Psoas muscle (tissue), 8 donors: ENCODE data around the gene LSMEM2. TPM values are rescaled to one million over a fixed set of nuclear protein-coding genes. Genes with fewer than 3 reads are reported as not detected.

Experiments
- ATAC-seq, 4 donors: fragments of 200-7000 bp; cut with Tn5 transposase; one replicate each; pipeline ENCODE4 v1.9.1; 2020; ENCODE audit warnings: moderate library complexity in 3 of 4, mild to moderate bottlenecking in 2 of 4
- DNase-seq, 2 donors: peaks; one replicate each; pipeline ENCODE4 v3.0.0-alpha.2; 2020
- H3K27ac ChIP-seq: fragments of 200-600 bp; one replicate; pipeline ENCODE4 v1.8.0; 2022
- H3K27me3 ChIP-seq, 3 donors: fragments of 200-600 bp in 1 of 3; one replicate each; pipeline versions ENCODE4 v1.6.1 to v1.8.0; 2013 to 2022; ENCODE audit warnings: low read length in 2 of 3, mild to moderate bottlenecking in 2 of 3, moderate library complexity in 1 of 3; ENCODE audit not compliant: insufficient read depth in 3 of 3
- H3K36me3 ChIP-seq, 2 donors: fragments of 200-600 bp in 1 of 2; one replicate each; pipeline versions ENCODE4 v1.6.1 to v1.8.0; 2013 to 2022; ENCODE audit warnings: low read depth in 1 of 2, mild to moderate bottlenecking in 1 of 2, moderate library complexity in 1 of 2; ENCODE audit not compliant: insufficient read depth in 1 of 2
- H3K4me1 ChIP-seq: fragments of 200-600 bp; one replicate; pipeline ENCODE4 v1.8.0; 2022
- H3K4me3 ChIP-seq: fragments of 200-600 bp; one replicate; pipeline ENCODE4 v1.8.0; 2022; ENCODE audit warnings: mild to moderate bottlenecking
- H3K9me3 ChIP-seq: fragments of 200-600 bp; one replicate; pipeline ENCODE4 v1.8.0; 2022
- CTCF ChIP-seq: fragments of 200-600 bp; IDR thresholded peaks from one replicate; pipeline ENCODE4 v1.8.0; 2022; ENCODE audit warnings: antibody characterized with exemption
- WGBS, 3 donors: extraction: QIAGEN DNeasy Blood & Tissue Kit; methylation state at CpG; one replicate each; pipeline versions ENCODE4 v1.1.6 to v1.1.7; 2013; 5-methylcytosine and 5-hydroxymethylcytosine counted together
- intact Hi-C, 2 donors: fragments of 100-400 bp; cut with DNase I; formaldehyde crosslinking; loops; one replicate each; pipeline versions ENCODE4 v1.11.0 to v1.14.2; 2022
- long read RNA-seq, 2 donors: library from polyadenylated mRNA; unstranded; transcript quantifications; one replicate each; pipeline ENCODE4 v2.0.0, GENCODE V29; 2021
- polyA plus RNA-seq, 3 donors: library from polyadenylated mRNA; stranded (reverse); fragments of 200-250 nt; gene quantifications; one replicate each; pipeline ENCODE4 v1.2.3, GENCODE V29; 2013
- total RNA-seq, 4 donors: library from RNA; stranded (reverse); fragmentation: NEBNext Ultra II Directional in 2 of 4; extraction: Animal tissue kit (Norgen Biotek cat#: 25700) in 2 of 4; gene quantifications; one replicate each; pipeline versions ENCODE4 v1.2.1 to v1.2.4, GENCODE V29; 2021 to 2023
- donor health status: healthy with polysubstance abuse.
- donor health status: DM: no; HTN: no; CAD: no; lungs with moderate emphysema.
- donor health status: Bipolar disorder and iron deficiency.
- donor health status: healthy.
- donor health status: DM: yes; HTN: yes; CAD: no.
- donor health status: DM: no; HTN: no; CAD: no.
- donor health status: DM: no; HTN: no; CAD: no.
- donor health status: DM: yes; HTN: yes; CAD: no.

The LSMEM2 gene
- 10 to 100 TPM in 1 of 4 donors, 1 to 10 TPM in 2, under 1 TPM in 1; 0.84 to 13.1 (median 1.1) TPM for total RNA-seq
- 1 to 10 TPM in 1 of 3 donors, under 1 TPM in 2; 0.61 to 1.6 (median 0.66) TPM for polyA plus RNA-seq
- long read RNA-seq, donor 1, result 0 reads
- long read RNA-seq, donor 2, partial matches to known transcripts, result 0 of 1 reads
- long read RNA-seq, donor 2, other reads (novel, unspliced or antisense), result 1 of 1 reads

DNA sequence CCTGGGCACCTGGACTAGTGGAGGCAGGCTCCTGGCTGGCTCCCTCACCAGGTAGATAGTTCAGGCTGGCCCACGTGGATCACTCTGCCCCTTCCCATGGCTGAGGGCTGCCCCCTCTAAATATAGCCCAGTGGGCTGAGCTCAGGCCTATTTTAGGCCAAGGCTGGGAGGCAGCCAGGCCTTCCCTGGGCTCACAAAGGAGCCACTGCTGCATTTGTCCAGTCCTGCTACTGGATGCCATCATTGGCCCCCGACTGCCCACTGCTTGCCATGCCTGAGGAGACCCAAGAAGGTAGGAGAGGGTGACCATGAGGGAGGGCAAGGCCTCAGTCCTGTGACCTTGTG, at the start of gene LSMEM2:
Gene LSMEM2 (plus strand): TSS at position 208 of the 345 bp plus-strand sequence. CDS start 27 bp downstream, at position 235.
- peaks cover 18% of the 10 kb centered on the region for H3K4me1 ChIP-seq
- intact Hi-C loops, result no loop called here
- no peaks in the 10 kb centered on the region for H3K36me3 ChIP-seq
- 17 to 39% (median 21%) methylated on average over 2 of the region's 2 CpGs for WGBS, 3 donors
- TF ChIP-seq CTCF, result no peak
- peak within 1 kb of the TSS; percentile 60 for H3K4me3 ChIP-seq
- peak within 1 kb of the TSS; percentile 79 for H3K27ac ChIP-seq
- DNase-seq (peak; percentile 65 to 87), ATAC-seq (peak; percentile 89 to 94 (median 92))
- H3K27me3 ChIP-seq, result peaks cover 0 to 1% (median 0%) of the 10 kb centered on the region in 3 donors
- H3K9me3 ChIP-seq, result no peaks in the 10 kb centered on the region

GRCh38 chr3:50229490-50229889, 49.4 kb upstream of the LSMEM2 start:
- Histone ChIP-seq H3K9me3 (no peaks in the 10 kb centered on the region), H3K27me3 (no peaks in the 10 kb centered on the region), H3K27ac (no peak overlapping the region), H3K4me3 (no peak overlapping the region), H3K36me3 (no peaks in the 10 kb centered on the region), H3K4me1 (peaks cover 5% of the 10 kb centered on the region)
- DNase-seq (no peak), ATAC-seq (no peak)
- no peak for TF ChIP-seq CTCF
- intact Hi-C loops, result no loop called here
- 85 to 93% (median 91%) methylated on average over 3 of the region's 3 CpGs for WGBS, 3 donors

DNA sequence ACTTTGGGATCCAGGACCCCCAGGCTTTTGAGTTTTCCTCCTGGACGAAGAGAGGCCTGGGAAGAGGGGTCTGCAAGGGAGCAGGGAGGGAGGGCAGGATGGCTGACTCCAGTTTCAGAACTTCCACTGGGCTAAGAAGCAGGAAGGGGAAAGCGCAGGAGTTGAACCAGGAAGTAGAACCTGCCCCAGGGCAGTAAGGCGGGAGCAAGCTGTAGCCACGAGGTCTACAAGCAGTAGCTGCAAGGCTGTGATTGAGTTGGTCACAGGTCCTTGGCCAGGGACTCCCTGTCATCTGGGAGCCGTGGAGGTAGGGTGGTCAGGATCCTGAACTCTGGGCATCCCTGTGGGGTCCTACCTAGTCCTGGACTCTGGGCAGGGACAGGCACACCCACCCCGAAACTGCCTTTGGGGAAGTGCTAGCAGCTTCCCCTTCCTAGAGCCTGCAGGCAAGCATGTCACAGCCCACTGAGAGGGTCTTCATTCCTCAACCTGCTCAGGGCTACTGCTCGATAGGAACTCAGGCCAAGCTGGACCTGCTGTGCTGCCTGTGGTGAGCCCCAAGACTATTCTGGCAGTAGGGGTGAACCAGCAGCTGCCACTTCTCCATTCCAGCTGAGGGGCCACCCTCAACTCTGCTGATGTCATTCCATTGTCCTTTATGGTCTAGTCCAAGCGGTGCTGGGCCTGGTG, 48.6 kb upstream of the LSMEM2 start:
- H3K27me3 ChIP-seq, result no peaks in the 10 kb centered on the region
- no peak overlapping the region for H3K27ac ChIP-seq
- ATAC-seq (no peak), DNase-seq (no peak)
- intact Hi-C loops, result loop anchor here in 1 of 2 donors (5.0 kb wide), 1 partner anchor 108 kb away; no protein-coding TSS in a partner anchor
- no peak for TF ChIP-seq CTCF
- no peaks in the 10 kb centered on the region for H3K9me3 ChIP-seq
- peaks cover 5% of the 10 kb centered on the region for H3K4me1 ChIP-seq
- H3K36me3 ChIP-seq, result no peaks in the 10 kb centered on the region
- H3K4me3 ChIP-seq, result no peak overlapping the region
- 75 to 90% (median 78%) methylated on average over 7 to 8 of the region's 8 CpGs for WGBS, 3 donors

- Histone ChIP-seq H3K27ac (no peak overlapping the region), H3K4me1 (peaks cover 5% of the 10 kb centered on the region), H3K4me3 (no peak overlapping the region), H3K27me3 (no peaks in the 10 kb centered on the region), H3K9me3 (no peaks in the 10 kb centered on the region), H3K36me3 (no peaks in the 10 kb centered on the region)
- TF ChIP-seq CTCF, result no peak
- no peak for ATAC-seq
- intact Hi-C loops, result loop anchor here in 1 of 2 donors (5.0 kb wide), 1 partner anchor 108 kb away; no protein-coding TSS in a partner anchor
- WGBS, 3 donors, result 63 to 80% (median 74%) methylated on average over 4 of the region's 4 CpGs
- no peak for DNase-seq
Measured at GRCh38 chr3:50230794-50231125, 48.1 kb upstream of the LSMEM2 start.
